H1 (cell line): ENCODE measurements around the gene SSR2. TPM values are rescaled to one million over a fixed set of nuclear protein-coding genes. Genes with fewer than 3 reads are reported as not detected.
A peak's percentile ranks its signal among the peaks of the same experiment; 100 is the strongest.

Experiments
- CTCF ChIA-PET: fragments of 300-600 bp; sonication (Branson Sonifier 250); formaldehyde crosslinking; loops from one replicate; lab custom pipeline; 2021; ENCODE audit not compliant: partially characterized antibody; lab: Charles Lee
- POLR2A ChIA-PET: fragments of 300-600 bp; sonication (Branson Sonifier 250); formaldehyde crosslinking; loops from one replicate; lab custom pipeline; 2021; ENCODE audit warnings: inconsistent platforms; ENCODE audit not compliant: partially characterized antibody; lab: Charles Lee
- DNase-seq, 2 experiments: peaks; one replicate each; pipeline versions ENCODE4 v3.0.0 to v3.0.0-alpha.2; 2010 to 2022; ENCODE audit warnings: low spot score in 2 of 2, low read depth in 1 of 2, mixed read lengths in 1 of 2
- FAIRE-seq: peaks from 2 replicates; lab custom pipeline; 2011; peaks lifted over from hg19 to GRCh38; lab: Jason Lieb, UNC
- H2AFZ ChIP-seq: 2 replicates; pipeline ENCODE4 v1.8.1; 2012; ENCODE audit warnings: low read length, inconsistent platforms
- H2AK5ac ChIP-seq: 2 replicates; pipeline ENCODE4 v1.6.1; 2013; ENCODE audit warnings: low read depth, low read length
- H2BK120ac ChIP-seq: replicated peaks from 2 replicates; pipeline ENCODE3; 2013; ENCODE audit warnings: low read depth, low read length, inconsistent platforms
- H2BK12ac ChIP-seq: 2 replicates; pipeline ENCODE4 v1.6.1; 2013; ENCODE audit warnings: low read depth, low read length
- H2BK15ac ChIP-seq: 2 replicates; pipeline ENCODE4 v1.6.1; 2013; ENCODE audit warnings: low read length
- H2BK20ac ChIP-seq: 2 replicates; pipeline ENCODE4 v1.6.1; 2013; ENCODE audit warnings: low read length
- H2BK5ac ChIP-seq: 2 replicates; pipeline ENCODE4 v1.6.1; 2013; ENCODE audit warnings: low read depth, low read length
- H3K14ac ChIP-seq: 2 replicates; pipeline ENCODE4 v1.6.1; 2013; ENCODE audit warnings: inconsistent platforms; ENCODE audit not compliant: insufficient read length
- H3K18ac ChIP-seq: 2 replicates; pipeline ENCODE4 v1.6.1; 2013; ENCODE audit warnings: low read length; ENCODE audit errors: extremely low read depth
- H3K23ac ChIP-seq: 2 replicates; pipeline ENCODE4 v1.6.1; 2013; ENCODE audit warnings: inconsistent platforms; ENCODE audit not compliant: insufficient read length
- H3K23me2 ChIP-seq: 2 replicates; pipeline ENCODE4 v1.6.1; 2013; ENCODE audit warnings: low read depth, low read length
- H3K27ac ChIP-seq: 2 replicates; pipeline ENCODE4 v1.6.1; 2011; ENCODE audit warnings: low read depth, low read length, inconsistent platforms
- H3K27me3 ChIP-seq, 4 experiments: replicated peaks in 1 of 4; 1 replicate in 1 of 4; 2 replicates in 3 of 4; pipeline versions ENCODE4 v1.6.1 to v1.8.1; 2011 to 2013; ENCODE audit warnings: low read length in 3 of 4, mild to moderate bottlenecking in 3 of 4, inconsistent platforms in 2 of 4, mixed read lengths in 2 of 4, moderate library complexity in 1 of 4; ENCODE audit not compliant: control insufficient read depth in 3 of 4, insufficient read depth in 3 of 4; ENCODE audit errors: extremely low read depth in 1 of 4
- H3K36me3 ChIP-seq, 4 experiments: 2 replicates each; pipeline versions ENCODE4 v1.6.1 to v1.8.1; 2011 to 2013; ENCODE audit warnings: mild to moderate bottlenecking in 4 of 4, low read length in 3 of 4, moderate library complexity in 2 of 4, control low read depth in 1 of 4, inconsistent platforms in 1 of 4; ENCODE audit not compliant: insufficient read depth in 4 of 4, control insufficient read depth in 2 of 4
- H3K4ac ChIP-seq: replicated peaks from 2 replicates; pipeline ENCODE3; 2013; ENCODE audit warnings: low read length, low read depth, mixed read lengths, inconsistent platforms; ENCODE audit not compliant: insufficient read length
- H3K4me1 ChIP-seq, 4 experiments: replicated peaks in 1 of 4; 1 replicate in 1 of 4; 2 replicates in 3 of 4; pipeline versions ENCODE4 v1.6.1 to v1.8.1; 2011 to 2013; ENCODE audit warnings: low read length in 3 of 4, inconsistent platforms in 2 of 4, mixed read lengths in 1 of 4; ENCODE audit not compliant: insufficient read depth in 4 of 4, control insufficient read depth in 3 of 4
- H3K4me2 ChIP-seq, 2 experiments: 2 replicates each; pipeline versions ENCODE4 v1.6.1 to v1.8.1; 2011 to 2013; ENCODE audit warnings: low read depth in 2 of 2, low read length in 2 of 2, control low read depth in 1 of 2, inconsistent platforms in 1 of 2, mild to moderate bottlenecking in 1 of 2; ENCODE audit not compliant: insufficient read depth in 1 of 2
- H3K4me3 ChIP-seq, 4 experiments: fragments of 200-600, 300-600 bp in 1 of 4; sonication (generic), shearing (Covaris generic), sonication (Bioruptor Twin) in 1 of 4; 2 replicates each; pipeline versions ENCODE4 v1.5.1 to v1.8.1; 2011 to 2016; ENCODE audit warnings: low read length in 4 of 4, low read depth in 3 of 4, control low read depth in 2 of 4, inconsistent platforms in 2 of 4, mild to moderate bottlenecking in 2 of 4, mixed read lengths in 1 of 4, moderate library complexity in 1 of 4; ENCODE audit not compliant: insufficient read depth in 2 of 4; ENCODE audit errors: extremely low read depth in 1 of 4
- H3K56ac ChIP-seq: replicated peaks from 2 replicates; pipeline ENCODE3; 2013; ENCODE audit warnings: low read depth, mild to moderate bottlenecking, mixed read lengths, low read length, inconsistent platforms; ENCODE audit not compliant: insufficient read length
- H3K79me1 ChIP-seq: 2 replicates; pipeline ENCODE4 v1.6.1; 2013; ENCODE audit warnings: low read depth, low read length, control low read depth
- H3K79me2 ChIP-seq, 2 experiments: 2 replicates each; pipeline versions ENCODE4 v1.6.1 to v1.8.1; 2012 to 2013; ENCODE audit warnings: low read length in 2 of 2, mild to moderate bottlenecking in 2 of 2, inconsistent platforms in 1 of 2; ENCODE audit not compliant: insufficient read depth in 2 of 2, control insufficient read depth in 1 of 2
- H3K9ac ChIP-seq, 4 experiments: replicated peaks in 1 of 4; 1 replicate in 1 of 4; 2 replicates in 3 of 4; pipeline versions ENCODE4 v1.6.1 to v1.8.1; 2011 to 2013; ENCODE audit warnings: low read depth in 3 of 4, low read length in 3 of 4, control low read depth in 2 of 4, mild to moderate bottlenecking in 2 of 4, moderate library complexity in 2 of 4, inconsistent platforms in 1 of 4; ENCODE audit errors: extremely low read depth in 1 of 4
- H3K9me3 ChIP-seq, 2 experiments: 2 replicates each; pipeline versions ENCODE4 v1.6.1 to v1.8.1; 2012 to 2013; ENCODE audit warnings: mild to moderate bottlenecking in 2 of 2, moderate library complexity in 2 of 2, control low read depth in 1 of 2, inconsistent platforms in 1 of 2, low read depth in 1 of 2, low read length in 1 of 2, mixed read lengths in 1 of 2; ENCODE audit not compliant: insufficient read depth in 2 of 2
- H4K20me1 ChIP-seq, 2 experiments: replicated peaks in 1 of 2; 2 replicates each; pipeline versions ENCODE3 to v1.8.1; 2011 to 2013; ENCODE audit warnings: inconsistent platforms in 2 of 2, low read length in 2 of 2, mild to moderate bottlenecking in 1 of 2; ENCODE audit not compliant: insufficient read depth in 2 of 2, control insufficient read depth in 1 of 2
- H4K5ac ChIP-seq: 2 replicates; pipeline ENCODE4 v1.6.1; 2013; ENCODE audit warnings: low read length, low read depth, mixed read lengths, inconsistent platforms; ENCODE audit not compliant: insufficient read length
- H4K8ac ChIP-seq: 2 replicates; pipeline ENCODE4 v1.8.0; 2013; ENCODE audit warnings: mild to moderate bottlenecking, moderate library complexity, low read length, inconsistent platforms; ENCODE audit not compliant: insufficient read depth; ENCODE audit errors: extremely low read depth
- H4K91ac ChIP-seq: replicated peaks from 2 replicates; pipeline ENCODE3; 2013; ENCODE audit warnings: low read length, mixed read lengths, inconsistent platforms; ENCODE audit not compliant: insufficient read length
- CBX8 ChIP-seq: fragments of 300-800, 300-1000 bp; sonication (generic); IDR thresholded peaks from 2 replicates; pipeline ENCODE4 v1.7.1; 2016; ENCODE audit warnings: low read depth, low read length, borderline replicate concordance
- CHD2 ChIP-seq: IDR thresholded peaks from 2 replicates; pipeline ENCODE4 v1.6.1; 2012; ENCODE audit warnings: low read length, improper control_type of control experiment
- EP300 ChIP-seq, 2 experiments: IDR thresholded peaks; 1 replicate in 1 of 2; 2 replicates in 1 of 2; pipeline ENCODE4 v1.6.1; 2011 to 2012; ENCODE audit warnings: low read depth in 2 of 2, low read length in 2 of 2, mild to moderate bottlenecking in 2 of 2, borderline replicate concordance in 1 of 2, inconsistent platforms in 1 of 2, moderate library complexity in 1 of 2
- KDM1A ChIP-seq: fragments of 200-600, 300-600 bp; sonication (generic); IDR thresholded peaks from 2 replicates; pipeline ENCODE4 v1.7.1; 2016; ENCODE audit warnings: mild to moderate bottlenecking, low read length, borderline replicate concordance
- SIN3A ChIP-seq, 2 experiments: IDR thresholded peaks in 1 of 2; conservative IDR thresholded peaks in 1 of 2; 2 replicates each; pipeline ENCODE4 v1.6.1; 2011 to 2012; ENCODE audit warnings: low read length in 2 of 2, improper control_type of control experiment in 1 of 2, low read depth in 1 of 2, mild to moderate bottlenecking in 1 of 2
- SIRT6 ChIP-seq: IDR thresholded peaks from one replicate; pipeline ENCODE4 v1.7.1; 2012; ENCODE audit warnings: low read length, inconsistent platforms
- TAF1 ChIP-seq: IDR thresholded peaks from 2 replicates; pipeline ENCODE4 v1.6.1; 2011; ENCODE audit warnings: mild to moderate bottlenecking, low read depth, low read length
- WGBS, 2 experiments: shearing (Covaris generic) in 1 of 2; methylation state at CpG; one replicate each; pipeline versions ENCODE4 v1.1.6 to v1.1.7; 2013 to 2015; ENCODE audit warnings: low lambda C conversion rate in 2 of 2, mixed read lengths in 2 of 2, inconsistent platforms in 1 of 2, low coverage in 1 of 2, missing lambda C conversion rate in 1 of 2; ENCODE audit not compliant: insufficient replicate concordance in 2 of 2, insufficient coverage in 1 of 2, insufficient read length in 1 of 2; ENCODE audit errors: extremely low coverage in 1 of 2, missing lambda C conversion rate in 1 of 2; 5-methylcytosine and 5-hydroxymethylcytosine counted together
- polyA plus RNA-seq, 7 experiments: library from polyadenylated mRNA; depleted of rRNA in 3 of 7; stranded (reverse) in 5 of 7; unstranded in 2 of 7; fragments of >200 nt in 5 of 7; fragments of 200-250 nt in 2 of 7; gene quantifications; 1 replicate in 5 of 7; 2 replicates in 1 of 7; 4 replicates in 1 of 7; pipeline versions ENCODE4 v1.2.1 to v1.2.3, GENCODE V29; 2011 to 2013; ENCODE audit warnings: missing spikeins in 2 of 7, mixed read lengths in 2 of 7
- total RNA-seq: library from RNA; stranded (reverse); fragmentation: NEBNext Ultra II Directional; extraction: Animal tissue kit (Norgen Biotek cat#: 25700); gene quantifications from 2 replicates; pipeline ENCODE4 v1.2.1, GENCODE V29; 2021
- TF ChIP-seq, protein P1 (sequence below): IDR thresholded peaks from 2 replicates; pipeline ENCODE4 v1.6.1; 2011; ENCODE audit warnings: low read length, improper control_type of control experiment

SSR2 gene
- total and polyA plus RNA-seq, 2 of the 8 experiments (the other 6 are each of a cell fraction or from before 2014, with no cell fraction given): 190 to 648 TPM

DNA sequence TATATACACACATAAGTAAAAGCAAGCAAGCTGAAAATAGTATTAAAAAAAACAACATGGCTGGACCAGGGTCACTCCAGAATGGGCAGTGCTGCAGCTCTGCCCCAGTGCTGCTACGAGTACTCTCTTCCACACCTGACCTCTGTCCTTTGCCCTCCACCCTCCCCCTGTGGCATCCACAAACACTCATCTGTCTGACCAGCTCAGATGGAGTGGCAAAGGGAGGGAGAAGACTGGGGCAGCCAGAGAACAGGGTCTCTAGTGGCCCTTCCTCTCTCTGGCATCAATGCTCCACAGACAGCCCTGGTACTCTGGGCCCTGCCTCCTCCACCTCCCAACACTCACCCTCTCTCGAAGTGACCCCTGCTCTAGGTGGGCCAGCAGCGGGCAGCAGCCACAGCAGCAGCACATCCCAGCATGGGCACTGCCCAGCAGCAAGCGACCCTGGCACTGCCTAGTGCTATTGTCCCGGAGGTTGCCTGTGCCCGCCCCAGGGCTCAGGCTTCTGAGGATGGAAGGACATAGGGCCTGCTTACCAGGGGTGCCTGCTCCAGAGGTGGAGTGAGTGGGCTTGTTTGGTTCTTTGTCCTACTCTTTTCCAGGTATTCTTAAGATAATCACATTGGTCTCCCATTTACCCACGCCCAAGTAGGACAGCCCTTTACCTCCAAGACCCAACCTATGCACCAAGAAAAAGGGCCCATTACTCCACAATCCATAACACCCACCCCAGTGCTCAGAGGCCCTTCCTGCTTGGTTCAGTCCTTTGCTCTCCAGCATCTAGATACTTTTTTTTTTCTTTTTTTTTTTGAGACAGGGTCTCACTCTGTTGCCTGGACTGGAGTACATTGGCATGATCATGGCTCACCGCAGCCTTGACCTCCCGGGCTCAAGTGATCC lies 48.6 kb downstream of the SSR2 start:
- Histone ChIP-seq H3K56ac (no peak overlapping the region), H3K23me2 (peaks cover 13% of the 10 kb centered on the region), H2BK15ac (no peak overlapping the region), H3K14ac (no peak overlapping the region), H3K79me1 (peaks cover 40% of the 10 kb centered on the region), H4K91ac (no peak overlapping the region), H3K4me1 (peaks cover 15 to 48% (median 33%) of the 10 kb centered on the region in 4 experiments), H2AK5ac (no peak overlapping the region), H3K18ac (no peak overlapping the region), H3K9me3 (no peaks in the 10 kb centered on the region), H3K27me3 (no peaks in the 10 kb centered on the region), H2AFZ (no peak overlapping the region), H3K4me2 (no peak overlapping the region), H2BK5ac (no peak overlapping the region), H3K4me3 (no peak overlapping the region), H4K8ac (peak overlapping the region; percentile 26; the same call in 1 of the 2 replicates), H3K9ac (no peak overlapping the region), H4K5ac (no peak overlapping the region), H3K36me3 (peaks cover 0 to 15% (median 5%) of the 10 kb centered on the region in 4 experiments; a peak in 4 of 8 replicates), H3K27ac (no peak overlapping the region), H2BK120ac (no peak overlapping the region), H3K79me2 (peaks cover 38 to 91% of the 10 kb centered on the region in 2 experiments), H2BK20ac (no peak overlapping the region), H2BK12ac (no peak overlapping the region), H3K4ac (no peak overlapping the region), H4K20me1 (peaks cover 26 to 42% of the 10 kb centered on the region in 2 experiments), H3K23ac (no peak overlapping the region)
- POLR2A ChIA-PET: interaction anchor here (1.2 to 16.7 kb wide), 4 partner anchors 8 to 28 kb away, joined by 3 to 282 read pairs (median 22); partner anchors contain the start of gene ARHGEF2
- WGBS, 2 experiments: 91% methylated on average over 8 of the region's 9 CpGs; no CpG with 5 or more reads in 1 of the 2 experiments
- DNase-seq (no peak), FAIRE-seq (no peak)
- CTCF ChIA-PET: interaction anchor here (0.6 to 6.7 kb wide), 4 partner anchors 13 to 93 kb away, joined by 3 to 58 read pairs (median 20); no protein-coding TSS in a partner anchor
- no peak for TF ChIP-seq CBX8
- no peak for TF ChIP-seq CHD2
- TF ChIP-seq SIN3A (conservative IDR thresholded peaks at IDR 0.05 in 1 of 2, IDR thresholded peaks at IDR 0.05 in 1 of 2; ENCODE audit: low read depth in 1 of 2, low read length in 2 of 2): no peak
- no peak for TF ChIP-seq EP300 (IDR thresholded peaks at IDR 0.05; ENCODE audit: borderline replicate concordance in 1 of 2, low read depth in 2 of 2, low read length in 2 of 2)
- TF ChIP-seq KDM1A: no peak
- TF ChIP-seq, protein P1, sequence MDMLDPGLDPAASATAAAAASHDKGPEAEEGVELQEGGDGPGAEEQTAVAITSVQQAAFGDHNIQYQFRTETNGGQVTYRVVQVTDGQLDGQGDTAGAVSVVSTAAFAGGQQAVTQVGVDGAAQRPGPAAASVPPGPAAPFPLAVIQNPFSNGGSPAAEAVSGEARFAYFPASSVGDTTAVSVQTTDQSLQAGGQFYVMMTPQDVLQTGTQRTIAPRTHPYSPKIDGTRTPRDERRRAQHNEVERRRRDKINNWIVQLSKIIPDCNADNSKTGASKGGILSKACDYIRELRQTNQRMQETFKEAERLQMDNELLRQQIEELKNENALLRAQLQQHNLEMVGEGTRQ: no peak
- TF ChIP-seq TAF1: no peak
- TF ChIP-seq SIRT6: no peak
